Endothelial cell of umbilical vein (primary cell): ENCODE data around the gene C6orf89. TPM values are rescaled to one million over a fixed set of nuclear protein-coding genes. Genes with fewer than 3 reads are reported as not detected.

Source experiments
- BruUV-seq: library from RNA; stranded (reverse); fragments of 400-500 nt; replicated peaks from 2 replicates; lab custom pipeline; 2021; lab: Mats Ljungman, UMichigan
- CTCF ChIA-PET: fragments of 300-600, 350-600 bp; sonication (Branson Sonifier 250); formaldehyde crosslinking; loops from one replicate; lab custom pipeline; 2021; ENCODE audit warnings: antibody characterized with exemption, inconsistent platforms; lab: Charles Lee
- POLR2A ChIA-PET: fragments of 300-600, 350-600 bp; sonication (Branson Sonifier 250); formaldehyde crosslinking; loops from one replicate; lab custom pipeline; 2021; ENCODE audit warnings: antibody characterized with exemption, inconsistent platforms; lab: Charles Lee
- DNase-seq: peaks from one replicate; pipeline ENCODE4 v3.0.0-alpha.2; 2011; ENCODE audit warnings: low read depth, low spot score
- FAIRE-seq: peaks from 2 replicates; lab custom pipeline; 2011; peaks lifted over from hg19 to GRCh38; lab: Jason Lieb, UNC
- H2AFZ ChIP-seq: 2 replicates; pipeline ENCODE4 v1.6.0; 2012; ENCODE audit warnings: low read depth, low read length, control low read depth, inconsistent platforms
- H3K27ac ChIP-seq: 2 replicates; pipeline ENCODE4 v1.5.1; 2011; ENCODE audit warnings: low read depth, mild to moderate bottlenecking, control low read depth, low read length, moderate library complexity; ENCODE audit not compliant: insufficient read depth
- H3K27me3 ChIP-seq, 2 experiments: 2 replicates each; pipeline versions ENCODE4 v1.6.0 to v1.6.1; 2011; ENCODE audit warnings: low read length in 2 of 2, mixed read lengths in 1 of 2; ENCODE audit not compliant: control insufficient read depth in 2 of 2, insufficient read depth in 2 of 2
- H3K36me3 ChIP-seq, 2 experiments: 2 replicates in 1 of 2; 3 replicates in 1 of 2; pipeline ENCODE4 v1.5.1; 2011; ENCODE audit warnings: low read length in 2 of 2, mild to moderate bottlenecking in 1 of 2, moderate library complexity in 1 of 2; ENCODE audit not compliant: control insufficient read depth in 2 of 2, insufficient read depth in 2 of 2; ENCODE audit errors: extremely low read depth in 1 of 2
- H3K4me1 ChIP-seq: 3 replicates; pipeline ENCODE4 v1.5.1; 2011; ENCODE audit warnings: mild to moderate bottlenecking, low read length; ENCODE audit not compliant: control insufficient read depth, insufficient read depth; ENCODE audit errors: extremely low read depth
- H3K4me2 ChIP-seq: 2 replicates; pipeline ENCODE4 v1.6.1; 2011; ENCODE audit warnings: low read length, control low read depth, mixed read lengths; ENCODE audit not compliant: insufficient read depth
- H3K4me3 ChIP-seq, 3 experiments: fragments of 200-600 bp in 1 of 3; sonication (generic), shearing (Covaris generic) in 1 of 3; replicated peaks in 1 of 3; 2 replicates each; pipeline ENCODE4 v1.5.1; 2011 to 2016; ENCODE audit warnings: control low read depth in 3 of 3, low read length in 3 of 3, mild to moderate bottlenecking in 2 of 3, inconsistent platforms in 1 of 3, low read depth in 1 of 3, moderate library complexity in 1 of 3; ENCODE audit not compliant: insufficient read depth in 1 of 3
- H3K79me2 ChIP-seq: 2 replicates; pipeline ENCODE4 v1.6.0; 2012; ENCODE audit warnings: low read length, inconsistent platforms; ENCODE audit not compliant: control insufficient read depth, insufficient read depth
- H3K9ac ChIP-seq: replicated peaks from 2 replicates; pipeline ENCODE3; 2011; ENCODE audit warnings: low read length, control low read depth; ENCODE audit not compliant: insufficient read depth; ENCODE audit errors: extremely low read depth
- H3K9me1 ChIP-seq: replicated peaks from 3 replicates; pipeline ENCODE4 v1.6.0; 2011; ENCODE audit warnings: mild to moderate bottlenecking, low read length; ENCODE audit not compliant: control insufficient read depth, insufficient read depth; ENCODE audit errors: extremely low read depth
- H3K9me3 ChIP-seq: replicated peaks from 2 replicates; pipeline ENCODE4 v1.5.1; 2012; ENCODE audit warnings: low read length, inconsistent platforms; ENCODE audit not compliant: control insufficient read depth, insufficient read depth
- H4K20me1 ChIP-seq: replicated peaks from 2 replicates; pipeline ENCODE3; 2011; ENCODE audit warnings: mild to moderate bottlenecking, low read length; ENCODE audit not compliant: control insufficient read depth, insufficient read depth; ENCODE audit errors: extremely low read depth
- EZH2 ChIP-seq: IDR thresholded peaks from 2 replicates; pipeline ENCODE4 v1.6.1; 2012; ENCODE audit warnings: borderline replicate concordance, low read depth, mild to moderate bottlenecking, moderate library complexity, low read length, inconsistent platforms; ENCODE audit not compliant: severe bottlenecking
- FOS ChIP-seq: IDR thresholded peaks from 2 replicates; pipeline ENCODE4 v1.6.1; 2011; ENCODE audit warnings: mild to moderate bottlenecking, low read length, moderate library complexity, borderline replicate concordance; ENCODE audit not compliant: insufficient read depth
- JUN ChIP-seq: IDR thresholded peaks from 2 replicates; pipeline ENCODE4 v1.6.1; 2011; ENCODE audit warnings: borderline replicate concordance, low read depth; ENCODE audit not compliant: insufficient read length, insufficient read depth
- MYC ChIP-seq: IDR thresholded peaks from one replicate; pipeline ENCODE4 v1.6.1; 2011; ENCODE audit warnings: mild to moderate bottlenecking, low read depth, low read length
- POLR2A ChIP-seq: IDR thresholded peaks from 2 replicates; pipeline ENCODE4 v1.6.1; 2012; ENCODE audit warnings: low read depth, mild to moderate bottlenecking, control low read depth, low read length
- POLR2AphosphoS5 ChIP-seq: IDR thresholded peaks from 2 replicates; pipeline ENCODE4 v1.6.1; 2012; ENCODE audit warnings: low read depth, mild to moderate bottlenecking, control low read depth, low read length, moderate library complexity; ENCODE audit not compliant: insufficient read depth
- dilution Hi-C: fragments of 300-500 bp; cut with MboI; formaldehyde crosslinking; loops from one replicate; pipeline ENCODE4 v1.15.0; 2019; ENCODE audit warnings: low sequenced_read_pairs; ENCODE audit not compliant: extremely low pct_ligation_motif_present
- intact Hi-C: fragments of 100-400 bp; cut with micrococcal nuclease; formaldehyde crosslinking; loops from one replicate; pipeline ENCODE4 v1.10.0; 2022
- polyA plus RNA-seq, 4 experiments: library from polyadenylated mRNA; depleted of rRNA in 3 of 4; stranded (reverse) in 3 of 4; unstranded in 1 of 4; fragments of >200 nt; gene quantifications; 2 replicates each; pipeline versions ENCODE4 v1.2.1 to v1.2.3, GENCODE V29; 2011 to 2012; ENCODE audit warnings: missing spikeins in 1 of 4
- total RNA-seq: library from RNA; stranded (reverse); gene quantifications from 2 replicates; pipeline ENCODE4 v1.2.3, GENCODE V29; 2021
- TF ChIP-seq, protein P1 (sequence below): IDR thresholded peaks from 2 replicates; pipeline ENCODE4 v1.6.1; 2011; ENCODE audit not compliant: insufficient read depth, insufficient read length
- TF ChIP-seq, protein P2 (sequence below), 2 donors: IDR thresholded peaks; 1 replicate in 1 of 2; 2 replicates in 1 of 2; pipeline ENCODE4 v1.5.1; 2011; ENCODE audit warnings: low read length in 2 of 2, mild to moderate bottlenecking in 2 of 2, moderate library complexity in 2 of 2, control low read depth in 1 of 2, inconsistent platforms in 1 of 2, low read depth in 1 of 2; ENCODE audit not compliant: insufficient read depth in 1 of 2; ENCODE audit errors: extremely low read depth in 1 of 2

Gene C6orf89
- total and polyA plus RNA-seq, 2 donors (not counting 3 experiments of a cell fraction or from before 2014, with no cell fraction given): 18.2 to 34.0 TPM

DNA sequence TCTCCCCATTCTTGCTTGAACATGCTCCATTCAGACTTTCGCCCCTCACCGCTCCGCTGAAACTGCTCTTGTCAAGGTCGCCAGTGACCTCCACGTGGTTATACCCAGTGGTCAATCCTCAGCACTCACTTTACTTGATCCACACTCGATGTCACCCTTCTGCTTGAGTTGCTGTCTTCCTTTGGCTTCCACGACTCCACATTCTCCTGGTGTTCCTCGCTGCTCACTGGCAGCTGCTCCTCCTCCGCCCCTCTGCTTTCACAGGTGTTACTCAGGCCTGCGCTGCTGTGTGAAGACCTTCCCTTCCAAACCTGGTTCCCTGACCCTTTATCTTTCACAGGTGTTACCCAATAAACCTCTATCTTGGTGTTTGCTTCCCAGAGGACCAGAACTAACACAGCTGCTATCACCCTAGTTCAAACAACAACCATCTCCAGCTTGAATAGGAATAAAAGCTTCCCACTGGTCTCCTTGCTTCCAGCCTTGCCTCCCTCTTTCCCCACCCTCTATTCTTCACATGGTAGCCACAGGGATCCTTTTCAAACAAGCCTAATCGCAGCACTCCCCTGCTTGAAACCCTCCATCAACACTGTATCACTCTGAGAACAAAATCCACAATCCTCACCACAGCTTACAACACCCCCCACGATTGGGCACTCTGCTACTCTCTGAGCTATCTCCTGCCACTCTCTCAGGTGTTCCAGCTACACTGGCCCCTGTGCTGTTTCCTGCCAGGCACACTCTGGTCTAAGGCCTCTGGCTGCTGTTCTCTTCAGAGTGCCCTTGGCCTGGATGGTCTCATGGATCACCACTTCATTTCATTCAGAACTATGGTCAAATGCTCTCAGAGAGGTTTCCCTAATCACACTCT is 21.8 kb upstream of the C6orf89 start:
- no peak overlapping the region for H3K4me3 ChIP-seq
- DNase-seq: no peak
- ChIA-PET POLR2A (no interaction called here), CTCF (interaction anchor here (0.8 to 3.5 kb wide), 5 partner anchors 11 to 154 kb away, joined by 3 to 17 read pairs (median 10); partner anchors contain the start of gene PPIL1)
- H3K79me2 ChIP-seq: peaks cover 40% of the 10 kb centered on the region
- no peaks in the 10 kb centered on the region for H4K20me1 ChIP-seq
- no peaks in the 10 kb centered on the region for H3K9me3 ChIP-seq
- intact Hi-C loops (no loop called here), dilution Hi-C loops (no loop called here)
- no peaks in the 10 kb centered on the region for H3K9me1 ChIP-seq
- H3K4me1 ChIP-seq: peaks cover 8% of the 10 kb centered on the region
- H3K27ac ChIP-seq: no peak overlapping the region
- H3K27me3 ChIP-seq: no peaks in the 10 kb centered on the region
- H3K4me2 ChIP-seq: no peak overlapping the region
- no peak for TF ChIP-seq EZH2
- TF ChIP-seq, protein P1, sequence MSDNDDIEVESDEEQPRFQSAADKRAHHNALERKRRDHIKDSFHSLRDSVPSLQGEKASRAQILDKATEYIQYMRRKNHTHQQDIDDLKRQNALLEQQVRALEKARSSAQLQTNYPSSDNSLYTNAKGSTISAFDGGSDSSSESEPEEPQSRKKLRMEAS: no peak
- TF ChIP-seq MYC: no peak
- TF ChIP-seq POLR2AphosphoS5: no peak
- TF ChIP-seq, protein P2, sequence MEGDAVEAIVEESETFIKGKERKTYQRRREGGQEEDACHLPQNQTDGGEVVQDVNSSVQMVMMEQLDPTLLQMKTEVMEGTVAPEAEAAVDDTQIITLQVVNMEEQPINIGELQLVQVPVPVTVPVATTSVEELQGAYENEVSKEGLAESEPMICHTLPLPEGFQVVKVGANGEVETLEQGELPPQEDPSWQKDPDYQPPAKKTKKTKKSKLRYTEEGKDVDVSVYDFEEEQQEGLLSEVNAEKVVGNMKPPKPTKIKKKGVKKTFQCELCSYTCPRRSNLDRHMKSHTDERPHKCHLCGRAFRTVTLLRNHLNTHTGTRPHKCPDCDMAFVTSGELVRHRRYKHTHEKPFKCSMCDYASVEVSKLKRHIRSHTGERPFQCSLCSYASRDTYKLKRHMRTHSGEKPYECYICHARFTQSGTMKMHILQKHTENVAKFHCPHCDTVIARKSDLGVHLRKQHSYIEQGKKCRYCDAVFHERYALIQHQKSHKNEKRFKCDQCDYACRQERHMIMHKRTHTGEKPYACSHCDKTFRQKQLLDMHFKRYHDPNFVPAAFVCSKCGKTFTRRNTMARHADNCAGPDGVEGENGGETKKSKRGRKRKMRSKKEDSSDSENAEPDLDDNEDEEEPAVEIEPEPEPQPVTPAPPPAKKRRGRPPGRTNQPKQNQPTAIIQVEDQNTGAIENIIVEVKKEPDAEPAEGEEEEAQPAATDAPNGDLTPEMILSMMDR (IDR thresholded peaks at IDR 0.05; ENCODE audit: extremely low read depth in 1 of 2, insufficient read depth in 1 of 2, low read depth in 1 of 2, low read length in 2 of 2): no peak
- no peak for TF ChIP-seq FOS
- TF ChIP-seq POLR2A: no peak
- TF ChIP-seq JUN: no peak
- peaks cover 3 to 6% of the 10 kb centered on the region in 2 experiments for H3K36me3 ChIP-seq
- no peak overlapping the region for H3K9ac ChIP-seq
- FAIRE-seq: no peak
- BruUV-seq: no TSS peak
- H2AFZ ChIP-seq: no peak overlapping the region
